Type B pancreatic cell (in vitro differentiated cells): ENCODE measurements around the gene ZBED4. TPM values are rescaled to one million over a fixed set of nuclear protein-coding genes. Genes with fewer than 3 reads are reported as not detected.

Experiments used
- DNase-seq: peaks from one replicate; pipeline ENCODE4 v3.0.0; 2021; ENCODE audit warnings: mixed read lengths; ENCODE audit not compliant: unreplicated experiment; ENCODE audit errors: extremely low spot score
- H3K27ac Mint-ChIP-seq: 2 replicates; pipeline ENCODE4 v1.8.0; 2021; ENCODE audit warnings: mild to moderate bottlenecking, mixed read lengths
- H3K27me3 Mint-ChIP-seq: 2 replicates; pipeline ENCODE4 v1.8.0; 2021; ENCODE audit warnings: mixed read lengths
- H3K36me3 Mint-ChIP-seq: 2 replicates; pipeline ENCODE4 v1.8.0; 2021; ENCODE audit warnings: mixed read lengths
- H3K4me1 Mint-ChIP-seq: one replicate; pipeline ENCODE4 v1.8.0; 2021; ENCODE audit warnings: mixed read lengths; ENCODE audit not compliant: unreplicated experiment
- H3K4me3 Mint-ChIP-seq: 2 replicates; pipeline ENCODE4 v1.8.0; 2021; ENCODE audit warnings: mild to moderate bottlenecking, mixed read lengths
- H3K9me3 Mint-ChIP-seq: 2 replicates; pipeline ENCODE4 v1.8.0; 2021; ENCODE audit warnings: mixed read lengths
- total RNA-seq: library from RNA; stranded (reverse); gene quantifications from 2 replicates; pipeline ENCODE4 v1.2.1, GENCODE V29; 2021; ENCODE audit warnings: low replicate concordance
- TF ChIP-seq, protein P1 (sequence below): fragments of 200-600 bp; sonication (generic); conservative IDR thresholded peaks from 2 replicates; pipeline ENCODE4 v1.5.0; 2021; ENCODE audit warnings: antibody characterized with exemption, mild to moderate bottlenecking

Gene ZBED4
- total RNA-seq, 1 donor from 2014 or later, result 29.1 TPM

DNA sequence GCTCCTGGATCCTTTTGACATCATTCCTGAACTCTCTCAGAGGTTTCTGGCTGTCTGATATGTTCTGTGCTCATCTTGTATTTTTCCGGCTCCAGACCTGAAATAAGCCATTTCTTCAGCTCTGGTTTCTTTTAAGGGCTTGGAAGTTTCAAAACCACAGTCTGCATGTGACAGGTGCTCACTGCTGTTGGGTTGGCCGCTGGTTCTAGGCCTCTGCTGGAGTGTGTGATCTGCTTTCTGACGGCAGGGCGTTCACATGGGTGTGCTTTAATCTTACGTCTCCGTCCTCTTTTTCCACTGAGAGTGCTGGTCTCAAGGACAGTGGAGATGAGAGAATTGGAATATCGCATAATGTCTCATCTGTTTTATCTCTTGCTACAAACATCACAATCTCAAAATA, 10.3 kb downstream of the ZBED4 start:
- no peak for DNase-seq
- Mint-ChIP-seq H3K27me3 (no peaks in the 10 kb centered on the region), H3K27ac (no peak overlapping the region), H3K36me3 (peaks cover 32% of the 10 kb centered on the region), H3K4me1 (peaks cover 4% of the 10 kb centered on the region), H3K4me3 (no peak overlapping the region), H3K9me3 (peaks cover 21% of the 10 kb centered on the region)
- TF ChIP-seq, protein P1, sequence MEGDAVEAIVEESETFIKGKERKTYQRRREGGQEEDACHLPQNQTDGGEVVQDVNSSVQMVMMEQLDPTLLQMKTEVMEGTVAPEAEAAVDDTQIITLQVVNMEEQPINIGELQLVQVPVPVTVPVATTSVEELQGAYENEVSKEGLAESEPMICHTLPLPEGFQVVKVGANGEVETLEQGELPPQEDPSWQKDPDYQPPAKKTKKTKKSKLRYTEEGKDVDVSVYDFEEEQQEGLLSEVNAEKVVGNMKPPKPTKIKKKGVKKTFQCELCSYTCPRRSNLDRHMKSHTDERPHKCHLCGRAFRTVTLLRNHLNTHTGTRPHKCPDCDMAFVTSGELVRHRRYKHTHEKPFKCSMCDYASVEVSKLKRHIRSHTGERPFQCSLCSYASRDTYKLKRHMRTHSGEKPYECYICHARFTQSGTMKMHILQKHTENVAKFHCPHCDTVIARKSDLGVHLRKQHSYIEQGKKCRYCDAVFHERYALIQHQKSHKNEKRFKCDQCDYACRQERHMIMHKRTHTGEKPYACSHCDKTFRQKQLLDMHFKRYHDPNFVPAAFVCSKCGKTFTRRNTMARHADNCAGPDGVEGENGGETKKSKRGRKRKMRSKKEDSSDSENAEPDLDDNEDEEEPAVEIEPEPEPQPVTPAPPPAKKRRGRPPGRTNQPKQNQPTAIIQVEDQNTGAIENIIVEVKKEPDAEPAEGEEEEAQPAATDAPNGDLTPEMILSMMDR, result no peak

DNA sequence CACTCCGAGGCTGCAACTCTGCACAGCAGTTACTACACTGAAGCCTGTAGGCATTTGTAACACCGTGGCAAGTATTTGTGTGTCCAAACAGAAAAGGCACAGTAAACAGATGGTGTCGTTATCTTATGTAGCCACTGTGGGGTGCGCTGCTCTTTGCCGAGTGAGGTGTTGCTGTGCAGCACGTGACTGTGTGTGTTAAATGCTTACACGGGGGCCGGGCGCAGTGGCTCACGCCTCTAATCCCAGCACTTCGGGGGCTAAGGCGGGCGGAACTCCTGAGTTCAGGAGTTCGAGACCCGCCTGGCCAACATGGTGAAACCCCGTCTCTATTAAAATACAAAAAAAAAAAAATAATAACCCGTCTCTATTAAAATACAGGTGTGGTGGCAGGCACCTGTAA, 11.5 kb downstream of the ZBED4 start:
- Mint-ChIP-seq H3K9me3 (peaks cover 32% of the 10 kb centered on the region), H3K4me3 (no peak overlapping the region), H3K27me3 (no peaks in the 10 kb centered on the region), H3K27ac (no peak overlapping the region), H3K36me3 (peaks cover 44% of the 10 kb centered on the region), H3K4me1 (peaks cover 4% of the 10 kb centered on the region)
- TF ChIP-seq, protein P1, result no peak
- no peak for DNase-seq

DNA sequence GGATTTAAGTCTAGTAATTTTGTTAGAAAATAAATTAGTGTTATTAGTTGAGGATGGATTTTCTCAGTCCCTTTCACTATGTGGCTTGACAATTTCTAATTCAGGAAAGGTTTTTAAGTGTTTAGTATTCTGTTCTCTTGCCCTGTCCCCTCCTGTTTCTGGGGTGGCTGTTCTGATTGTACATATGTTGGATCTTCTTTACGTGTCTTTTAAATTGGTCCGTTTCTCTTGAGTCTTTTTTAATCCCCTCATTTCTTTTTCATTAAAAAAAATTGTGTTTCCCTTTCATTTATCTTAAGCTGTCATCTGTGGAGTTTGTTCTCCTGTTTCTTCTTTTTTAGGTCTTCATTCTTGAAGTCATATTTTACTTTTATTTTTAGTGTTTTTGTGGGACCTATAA, 12.5 kb downstream of the ZBED4 start:
- TF ChIP-seq, protein P1, result no peak
- H3K9me3 Mint-ChIP-seq, result peaks cover 32% of the 10 kb centered on the region
- peaks cover 4% of the 10 kb centered on the region for H3K4me1 Mint-ChIP-seq
- H3K36me3 Mint-ChIP-seq, result peaks cover 50% of the 10 kb centered on the region
- H3K4me3 Mint-ChIP-seq, result no peak overlapping the region
- no peak for DNase-seq
- H3K27ac Mint-ChIP-seq, result no peak overlapping the region
- H3K27me3 Mint-ChIP-seq, result no peaks in the 10 kb centered on the region

DNA sequence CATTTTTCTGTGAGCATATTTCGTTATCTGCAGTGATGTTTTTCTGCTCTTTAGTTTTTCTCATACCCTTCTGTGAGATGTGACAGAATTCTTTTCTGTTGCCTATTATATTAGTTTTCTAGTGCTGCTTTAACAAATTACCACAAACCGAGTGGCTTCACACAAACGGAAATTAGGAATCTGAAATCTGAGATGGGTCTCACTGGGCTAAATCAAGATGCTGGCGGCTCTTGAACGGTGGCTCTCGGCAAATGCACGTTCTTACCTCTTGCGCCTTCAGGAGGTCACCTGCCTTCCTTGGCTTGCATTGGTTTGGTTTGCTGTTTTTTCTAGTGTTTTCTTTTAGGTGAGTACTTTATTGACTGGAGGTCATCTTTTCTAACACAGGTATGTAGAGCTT, 13.0 kb downstream of the ZBED4 start:
- Mint-ChIP-seq H3K27ac (no peak overlapping the region), H3K9me3 (peaks cover 31% of the 10 kb centered on the region), H3K4me3 (no peak overlapping the region), H3K4me1 (peaks cover 3% of the 10 kb centered on the region), H3K36me3 (peaks cover 49% of the 10 kb centered on the region), H3K27me3 (no peaks in the 10 kb centered on the region)
- TF ChIP-seq, protein P1, result no peak
- DNase-seq, result no peak

DNA sequence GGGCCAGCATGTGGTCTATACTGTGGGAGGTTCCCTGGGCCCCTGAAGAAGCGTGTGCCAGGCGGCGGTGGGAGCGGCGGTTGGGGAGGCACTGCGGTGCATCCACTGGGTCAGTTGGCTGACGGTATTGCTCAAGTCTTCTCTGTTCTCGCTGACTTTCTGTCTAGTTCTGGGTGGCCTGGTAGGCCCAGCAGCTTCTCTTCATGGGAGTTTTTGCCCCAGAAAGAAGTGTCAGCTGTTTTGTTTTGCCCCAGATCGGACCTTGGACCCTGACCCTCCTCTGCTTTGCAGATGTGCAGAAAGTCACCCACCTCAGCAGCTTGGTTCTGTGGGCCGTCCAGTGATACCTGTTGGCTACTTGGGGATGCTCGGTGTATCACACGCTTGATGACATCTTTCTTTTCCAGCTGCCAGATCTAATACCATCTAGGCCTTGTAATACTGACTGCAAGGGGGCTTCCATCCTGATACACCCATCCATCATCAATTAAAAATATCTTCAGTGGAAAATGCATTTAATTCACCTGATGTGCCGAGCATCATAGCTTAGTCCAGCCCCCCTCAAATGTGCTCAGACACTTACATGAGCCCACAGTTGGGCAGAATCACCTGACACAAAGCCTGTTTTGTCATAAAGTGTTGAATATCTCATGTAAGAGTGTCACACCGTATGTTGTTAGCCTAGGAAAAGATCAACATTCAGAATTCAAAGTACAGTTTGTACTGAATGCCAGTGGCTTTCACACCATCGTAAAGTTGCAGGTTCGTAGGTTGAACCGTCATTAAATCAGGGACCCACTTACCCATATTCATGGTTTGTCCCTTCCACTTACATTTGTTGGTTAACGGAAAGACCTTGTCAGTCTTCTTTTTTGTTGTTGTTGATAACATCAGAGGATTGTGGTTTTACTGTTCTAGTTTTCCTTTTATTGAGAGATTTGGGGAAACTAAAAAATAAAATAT, 13.9 kb downstream of the ZBED4 start:
- TF ChIP-seq, protein P1, result no peak
- Mint-ChIP-seq H3K27me3 (no peaks in the 10 kb centered on the region), H3K27ac (no peak overlapping the region), H3K4me3 (no peak overlapping the region), H3K36me3 (peaks cover 51% of the 10 kb centered on the region), H3K9me3 (peaks cover 29% of the 10 kb centered on the region), H3K4me1 (no peaks in the 10 kb centered on the region)
- no peak for DNase-seq
